H9 (cell line): ENCODE measurements around the gene SCFD2. TPM values are rescaled to one million over a fixed set of nuclear protein-coding genes. Genes with fewer than 3 reads are reported as not detected.

ENCODE experiments used
- DNase-seq: peaks from one replicate; pipeline ENCODE4 v3.0.0-alpha.2; 2017
- H2AFZ ChIP-seq: one replicate; pipeline ENCODE4 v1.6.1; 2013; ENCODE audit warnings: mild to moderate bottlenecking, low read length, control low read depth, moderate library complexity
- H2AK5ac ChIP-seq: 2 replicates; pipeline ENCODE4 v1.6.1; 2013; ENCODE audit warnings: low read length, control low read depth, mixed read lengths; ENCODE audit not compliant: insufficient read length
- H2BK120ac ChIP-seq: one replicate; pipeline ENCODE4 v1.6.1; 2013; ENCODE audit warnings: low read depth, mild to moderate bottlenecking, low read length, control low read depth, inconsistent platforms; ENCODE audit not compliant: poor library complexity, severe bottlenecking
- H2BK12ac ChIP-seq: 2 replicates; pipeline ENCODE4 v1.6.1; 2013; ENCODE audit warnings: low read length, control low read depth, mixed read lengths, low read depth; ENCODE audit not compliant: insufficient read length
- H2BK15ac ChIP-seq: 2 replicates; pipeline ENCODE4 v1.6.1; 2013; ENCODE audit warnings: low read depth, low read length, control low read depth
- H2BK20ac ChIP-seq: one replicate; pipeline ENCODE4 v1.6.1; 2013; ENCODE audit warnings: low read depth, mild to moderate bottlenecking, low read length, control low read depth, inconsistent platforms; ENCODE audit not compliant: poor library complexity, severe bottlenecking
- H2BK5ac ChIP-seq: 2 replicates; pipeline ENCODE4 v1.6.1; 2013; ENCODE audit warnings: low read length, control low read depth, mixed read lengths; ENCODE audit not compliant: insufficient read length
- H3K14ac ChIP-seq: 2 replicates; pipeline ENCODE4 v1.6.1; 2013; ENCODE audit warnings: low read length, control low read depth; ENCODE audit not compliant: insufficient read depth
- H3K18ac ChIP-seq: 2 replicates; pipeline ENCODE4 v1.6.1; 2013; ENCODE audit warnings: low read depth, mild to moderate bottlenecking, mixed read lengths, low read length, control low read depth; ENCODE audit not compliant: insufficient read length
- H3K23ac ChIP-seq: 2 replicates; pipeline ENCODE4 v1.6.1; 2013; ENCODE audit warnings: low read length, control low read depth, mixed read lengths, low read depth; ENCODE audit not compliant: insufficient read length
- H3K23me2 ChIP-seq: 2 replicates; pipeline ENCODE4 v1.6.1; 2013; ENCODE audit warnings: low read depth, mild to moderate bottlenecking, mixed read lengths, low read length, control low read depth; ENCODE audit not compliant: insufficient read length, poor library complexity, severe bottlenecking
- H3K27ac ChIP-seq: 2 replicates; pipeline ENCODE4 v1.5.1; 2013; ENCODE audit warnings: low read length, control low read depth, mixed read lengths, low read depth; ENCODE audit not compliant: insufficient read length
- H3K27me3 ChIP-seq: 2 replicates; pipeline ENCODE4 v1.6.1; 2013; ENCODE audit warnings: low read length, control low read depth, inconsistent platforms; ENCODE audit not compliant: insufficient read depth
- H3K4ac ChIP-seq: 2 replicates; pipeline ENCODE4 v1.6.1; 2013; ENCODE audit warnings: low read depth, mild to moderate bottlenecking, control low read depth, inconsistent platforms, low read length, moderate library complexity
- H3K4me1 ChIP-seq: 2 replicates; pipeline ENCODE4 v1.6.1; 2013; ENCODE audit warnings: low read length, control low read depth, inconsistent platforms; ENCODE audit not compliant: insufficient read depth
- H3K4me2 ChIP-seq: 2 replicates; pipeline ENCODE4 v1.6.1; 2013; ENCODE audit warnings: low read length, control low read depth, mixed read lengths; ENCODE audit not compliant: insufficient read length, insufficient read depth
- H3K56ac ChIP-seq: 2 replicates; pipeline ENCODE4 v1.6.1; 2013; ENCODE audit warnings: low read depth, mild to moderate bottlenecking, mixed read lengths, low read length, control low read depth; ENCODE audit not compliant: insufficient read length
- H3K79me1 ChIP-seq: 2 replicates; pipeline ENCODE4 v1.6.1; 2013; ENCODE audit warnings: low read depth, mild to moderate bottlenecking, moderate library complexity, low read length, control low read depth, inconsistent platforms; ENCODE audit not compliant: insufficient read depth, poor library complexity, severe bottlenecking
- H3K79me2 ChIP-seq: 2 replicates; pipeline ENCODE4 v1.6.1; 2013; ENCODE audit warnings: low read length, control low read depth, inconsistent platforms; ENCODE audit not compliant: insufficient read depth
- H3K9ac ChIP-seq: 2 replicates; pipeline ENCODE4 v1.6.1; 2013; ENCODE audit warnings: low read length, control low read depth, mixed read lengths; ENCODE audit not compliant: insufficient read length; ENCODE audit errors: extremely low read depth
- H3K9me3 ChIP-seq: one replicate; pipeline ENCODE4 v1.6.1; 2013; ENCODE audit warnings: low read depth, low read length, inconsistent platforms; ENCODE audit not compliant: control insufficient read depth
- H3T11ph ChIP-seq: one replicate; pipeline ENCODE4 v1.6.1; 2013; ENCODE audit warnings: mild to moderate bottlenecking, low read length, control low read depth, inconsistent platforms
- H4K20me1 ChIP-seq: one replicate; pipeline ENCODE4 v1.6.1; 2013; ENCODE audit not compliant: control insufficient read depth, insufficient read length, insufficient read depth
- H4K5ac ChIP-seq: 2 replicates; pipeline ENCODE4 v1.6.1; 2013; ENCODE audit warnings: low read depth, mild to moderate bottlenecking, mixed read lengths, low read length, control low read depth; ENCODE audit not compliant: insufficient read length
- H4K8ac ChIP-seq: replicated peaks from 2 replicates; pipeline ENCODE4 v1.6.1; 2013; ENCODE audit warnings: low read length, control low read depth, mixed read lengths, low read depth; ENCODE audit not compliant: insufficient read length
- H4K91ac ChIP-seq: 2 replicates; pipeline ENCODE4 v1.6.1; 2013; ENCODE audit warnings: low read depth, mild to moderate bottlenecking, moderate library complexity, mixed read lengths, low read length, control low read depth; ENCODE audit not compliant: insufficient read length
- H3K27ac Mint-ChIP-seq, 3 experiments: 2 replicates in 2 of 3; 3 replicates in 1 of 3; pipeline ENCODE4 v1.8.0; 2020 to 2021; ENCODE audit warnings: mixed read lengths in 3 of 3, mild to moderate bottlenecking in 1 of 3, moderate library complexity in 1 of 3
- H3K27me3 Mint-ChIP-seq: 2 replicates; pipeline ENCODE4 v1.8.0; 2021; ENCODE audit warnings: low read depth, mild to moderate bottlenecking, moderate library complexity, mixed read lengths
- H3K36me3 Mint-ChIP-seq, 3 experiments: 2 replicates in 2 of 3; 3 replicates in 1 of 3; pipeline ENCODE4 v1.8.0; 2020 to 2021; ENCODE audit warnings: low read depth in 3 of 3, mixed read lengths in 3 of 3; ENCODE audit not compliant: insufficient read depth in 1 of 3
- H3K4me1 Mint-ChIP-seq, 2 experiments: 2 replicates each; pipeline ENCODE4 v1.8.0; 2020; ENCODE audit warnings: mixed read lengths in 2 of 2
- H3K4me3 Mint-ChIP-seq, 2 experiments: 2 replicates in 1 of 2; 3 replicates in 1 of 2; pipeline ENCODE4 v1.8.0; 2020 to 2021; ENCODE audit warnings: mild to moderate bottlenecking in 2 of 2, mixed read lengths in 2 of 2, moderate library complexity in 1 of 2
- H3K9me3 Mint-ChIP-seq, 2 experiments: 2 replicates in 1 of 2; 3 replicates in 1 of 2; pipeline ENCODE4 v1.8.0; 2020; ENCODE audit warnings: mild to moderate bottlenecking in 2 of 2, mixed read lengths in 2 of 2, moderate library complexity in 1 of 2
- WGBS: extraction: QIAGEN DNeasy Blood & Tissue Kit; methylation state at CpG from one replicate; pipeline ENCODE4 v1.1.7; 2013; ENCODE audit warnings: missing lambda C conversion rate, low lambda C conversion rate, mixed read lengths; ENCODE audit not compliant: insufficient read length; ENCODE audit errors: extremely low coverage; 5-methylcytosine and 5-hydroxymethylcytosine counted together
- total RNA-seq: library from RNA; stranded (reverse); gene quantifications from 2 replicates; pipeline ENCODE4 v1.2.1, GENCODE V29; 2021
- TF ChIP-seq, protein P1 (sequence below): fragments of 200-600 bp; sonication (generic); conservative IDR thresholded peaks from 3 replicates; pipeline ENCODE4 v1.8.0; 2021; ENCODE audit warnings: antibody characterized with exemption, mild to moderate bottlenecking

Gene SCFD2
- total RNA-seq, 1 experiment from 2014 or later: 10.1 TPM

DNA sequence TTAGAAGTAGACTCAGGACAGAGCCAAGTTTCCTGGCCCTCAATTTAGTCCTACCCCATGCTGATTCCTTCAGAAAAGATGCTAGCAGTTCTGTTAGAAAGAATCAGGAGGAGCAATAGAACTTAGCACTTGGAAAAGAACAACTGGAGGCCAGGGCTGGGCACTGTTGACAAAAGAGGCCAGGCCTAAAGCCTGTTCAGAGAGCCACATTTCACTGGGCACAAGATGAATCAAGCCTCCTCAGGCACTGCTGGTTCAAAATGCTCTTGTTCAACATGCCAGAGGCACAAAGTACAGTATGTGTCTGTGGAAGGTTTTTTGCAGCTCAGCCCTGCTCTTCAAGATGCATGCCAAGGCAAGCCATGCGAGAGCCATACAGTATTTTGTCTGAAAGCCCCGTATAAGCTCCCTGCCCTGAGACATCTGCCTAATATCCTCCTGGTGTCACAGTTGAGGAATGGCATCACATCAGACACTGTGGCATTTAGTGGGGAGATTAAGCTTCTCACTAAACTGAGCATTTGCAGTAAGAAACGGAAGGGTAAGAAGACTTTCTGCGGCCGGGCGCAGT lies 450.0 kb downstream of the SCFD2 start:
- H2BK20ac ChIP-seq: no peak overlapping the region
- no peak overlapping the region for H2AFZ ChIP-seq
- H4K91ac ChIP-seq: no peak overlapping the region
- Mint-ChIP-seq H3K27ac (no peak overlapping the region; a peak in 1 of 7 replicates), H3K36me3 (peaks cover 0 to under 1% (median 0%) of the 10 kb centered on the region in 3 experiments; a peak in 2 of 7 replicates), H3K9me3 (no peaks in the 10 kb centered on the region; a peak in 1 of 5 replicates), H3K27me3 (no peaks in the 10 kb centered on the region), H3K4me1 (peaks cover 23 to 25% of the 10 kb centered on the region in 2 experiments), H3K4me3 (no peak overlapping the region)
- no peaks in the 10 kb centered on the region for H3K79me1 ChIP-seq
- no peak overlapping the region for H3T11ph ChIP-seq
- no peak overlapping the region for H2BK15ac ChIP-seq
- TF ChIP-seq, protein P1, sequence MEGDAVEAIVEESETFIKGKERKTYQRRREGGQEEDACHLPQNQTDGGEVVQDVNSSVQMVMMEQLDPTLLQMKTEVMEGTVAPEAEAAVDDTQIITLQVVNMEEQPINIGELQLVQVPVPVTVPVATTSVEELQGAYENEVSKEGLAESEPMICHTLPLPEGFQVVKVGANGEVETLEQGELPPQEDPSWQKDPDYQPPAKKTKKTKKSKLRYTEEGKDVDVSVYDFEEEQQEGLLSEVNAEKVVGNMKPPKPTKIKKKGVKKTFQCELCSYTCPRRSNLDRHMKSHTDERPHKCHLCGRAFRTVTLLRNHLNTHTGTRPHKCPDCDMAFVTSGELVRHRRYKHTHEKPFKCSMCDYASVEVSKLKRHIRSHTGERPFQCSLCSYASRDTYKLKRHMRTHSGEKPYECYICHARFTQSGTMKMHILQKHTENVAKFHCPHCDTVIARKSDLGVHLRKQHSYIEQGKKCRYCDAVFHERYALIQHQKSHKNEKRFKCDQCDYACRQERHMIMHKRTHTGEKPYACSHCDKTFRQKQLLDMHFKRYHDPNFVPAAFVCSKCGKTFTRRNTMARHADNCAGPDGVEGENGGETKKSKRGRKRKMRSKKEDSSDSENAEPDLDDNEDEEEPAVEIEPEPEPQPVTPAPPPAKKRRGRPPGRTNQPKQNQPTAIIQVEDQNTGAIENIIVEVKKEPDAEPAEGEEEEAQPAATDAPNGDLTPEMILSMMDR: 0 out of 3 replicates have a peak, but pooled peaks have one; percentile 21
- no peak overlapping the region for H4K5ac ChIP-seq
- H3K4me1 ChIP-seq: no peaks in the 10 kb centered on the region; the same call in 1 of the 2 replicates
- no peak overlapping the region for H3K27ac ChIP-seq
- no peak overlapping the region for H3K9ac ChIP-seq
- no peak overlapping the region for H2BK5ac ChIP-seq
- no peak overlapping the region for H2AK5ac ChIP-seq
- no peak overlapping the region for H4K8ac ChIP-seq
- H3K23ac ChIP-seq: no peak overlapping the region
- no peak overlapping the region for H2BK12ac ChIP-seq
- H4K20me1 ChIP-seq: no peaks in the 10 kb centered on the region
- no peaks in the 10 kb centered on the region for H3K27me3 ChIP-seq
- no peak overlapping the region for H3K4ac ChIP-seq
- WGBS: no CpG with 5 or more reads among the region's 6 CpGs
- no peak overlapping the region for H3K18ac ChIP-seq
- no peaks in the 10 kb centered on the region for H3K79me2 ChIP-seq
- no peaks in the 10 kb centered on the region for H3K9me3 ChIP-seq
- no peaks in the 10 kb centered on the region for H3K23me2 ChIP-seq
- no peak overlapping the region for H3K14ac ChIP-seq
- DNase-seq: no peak
- H3K4me2 ChIP-seq: no peak overlapping the region
- H3K56ac ChIP-seq: no peak overlapping the region
- no peak overlapping the region for H2BK120ac ChIP-seq
